Stimulated activated naive CD8-positive, alpha-beta T cell treated with anti-CD3 and anti-CD28 coated beads, Interleukin-15, Interleukin-2, amounts not matched to agents 100 ng/mL and 50 ng/mL, for 24 hours (primary cell): ENCODE measurements around the gene WDR86.

Experiments used
- H3K27ac Mint-ChIP-seq: one replicate; pipeline ENCODE4 v1.8.0; 2021; ENCODE audit warnings: mild to moderate bottlenecking, mixed read lengths
- H3K27me3 Mint-ChIP-seq: one replicate; pipeline ENCODE4 v1.8.0; 2021; ENCODE audit warnings: mixed read lengths
- H3K36me3 Mint-ChIP-seq: one replicate; pipeline ENCODE4 v1.8.0; 2021; ENCODE audit warnings: low read depth, mixed read lengths
- H3K4me1 Mint-ChIP-seq: one replicate; pipeline ENCODE4 v1.8.0; 2021; ENCODE audit warnings: low read depth, mixed read lengths
- H3K4me3 Mint-ChIP-seq: one replicate; pipeline ENCODE4 v1.8.0; 2021; ENCODE audit warnings: mild to moderate bottlenecking, mixed read lengths
- H3K9me3 Mint-ChIP-seq: one replicate; pipeline ENCODE4 v1.8.0; 2021; ENCODE audit warnings: mixed read lengths

The WDR86 gene

DNA sequence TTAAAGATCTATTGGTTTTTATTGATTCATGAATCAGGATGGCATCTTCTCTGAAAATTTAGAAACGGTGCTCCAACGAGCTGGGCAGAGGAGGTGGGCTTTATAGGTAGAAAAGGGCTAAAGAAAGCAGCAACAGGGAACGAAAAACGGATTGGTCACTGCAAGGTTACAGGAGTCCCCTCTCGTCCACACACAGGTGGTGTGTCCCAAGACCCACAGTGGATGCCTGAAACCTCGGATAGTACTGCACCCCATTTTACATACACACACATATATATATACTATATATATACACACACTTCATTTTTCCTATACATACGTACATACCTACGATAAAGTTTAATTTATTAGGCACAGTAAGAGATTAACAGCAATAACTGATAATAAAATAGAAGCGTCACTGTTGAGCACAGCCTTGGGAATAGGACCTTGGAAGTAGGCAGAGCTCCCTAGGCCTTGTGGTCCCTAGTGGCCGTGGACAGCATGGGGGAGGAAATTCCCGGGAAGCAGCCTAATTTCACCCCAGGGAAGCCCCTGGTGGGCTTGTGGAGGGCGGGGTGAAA is 69.0 kb downstream of the WDR86 start:
- H3K36me3 Mint-ChIP-seq = peaks cover 7% of the 10 kb centered on the region

GRCh38 chr7:151339651-151340382 is 70.0 kb downstream of the WDR86 start:
- Mint-ChIP-seq H3K27me3 (no peaks in the 10 kb centered on the region), H3K4me3 (peak overlapping the region; percentile 44), H3K36me3 (no peaks in the 10 kb centered on the region), H3K27ac (peak overlapping the region; percentile 87), H3K4me1 (peaks cover 50% of the 10 kb centered on the region), H3K9me3 (peaks cover 4% of the 10 kb centered on the region)

More for the DNA sequence above, 69.0 kb downstream of the WDR86 start:
- Mint-ChIP-seq H3K27ac (peak overlapping the region; percentile 87), H3K27me3 (no peaks in the 10 kb centered on the region), H3K4me1 (peaks cover 50% of the 10 kb centered on the region), H3K4me3 (peak overlapping the region; percentile 86), H3K9me3 (peaks cover 4% of the 10 kb centered on the region)

- Mint-ChIP-seq H3K4me1 (peaks cover 49% of the 10 kb centered on the region), H3K4me3 (no peak overlapping the region)
Measured at GRCh38 chr7:151338809-151339208, 71.0 kb downstream of the WDR86 start.

GRCh38 chr7:151337346-151337745 is 72.5 kb downstream of the WDR86 start:
- Mint-ChIP-seq H3K9me3 (peaks cover 4% of the 10 kb centered on the region), H3K36me3 (no peaks in the 10 kb centered on the region), H3K27ac (no peak overlapping the region), H3K4me3 (no peak overlapping the region), H3K4me1 (peaks cover 38% of the 10 kb centered on the region), H3K27me3 (no peaks in the 10 kb centered on the region)

More at GRCh38 chr7:151338809-151339208, 71.0 kb downstream of the WDR86 start:
- Mint-ChIP-seq H3K9me3 (peaks cover 4% of the 10 kb centered on the region), H3K27ac (no peak overlapping the region), H3K27me3 (no peaks in the 10 kb centered on the region), H3K36me3 (no peaks in the 10 kb centered on the region)

DNA sequence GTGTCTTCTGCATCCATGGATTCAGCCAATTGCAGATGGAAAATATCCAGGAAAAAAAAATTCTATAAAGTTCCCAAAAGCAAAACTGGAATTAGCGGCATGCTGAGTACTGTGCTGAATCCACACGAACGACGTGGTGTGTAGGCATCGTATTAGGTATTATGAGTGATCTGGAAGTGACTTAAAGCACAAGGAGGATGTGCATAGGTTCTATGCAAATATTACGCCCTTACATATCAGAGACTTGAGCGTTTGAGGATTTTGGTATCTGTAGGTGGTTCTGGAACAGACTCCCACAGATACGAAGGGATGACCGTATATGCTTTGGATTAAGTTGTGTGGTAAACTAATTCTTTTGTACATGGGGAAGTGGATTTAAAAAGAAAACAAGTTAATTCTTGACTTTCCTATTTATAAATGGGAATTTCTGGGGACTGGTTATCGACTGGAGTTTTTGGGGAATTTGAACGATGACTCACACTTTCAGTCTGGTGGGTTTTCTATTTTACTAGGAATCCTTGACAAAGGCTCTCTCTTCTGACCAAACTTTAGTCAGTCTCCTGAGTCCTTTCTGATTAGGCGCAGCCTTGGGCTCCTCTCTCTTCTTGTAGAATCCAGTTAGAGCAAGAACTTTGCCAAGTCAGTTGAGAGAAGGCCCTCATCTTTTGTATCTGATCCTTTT is 73.7 kb downstream of the WDR86 start:
- H3K36me3 Mint-ChIP-seq = no peaks in the 10 kb centered on the region
- peaks cover 4% of the 10 kb centered on the region for H3K9me3 Mint-ChIP-seq
- peaks cover 38% of the 10 kb centered on the region for H3K4me1 Mint-ChIP-seq
- no peak overlapping the region for H3K4me3 Mint-ChIP-seq
- no peaks in the 10 kb centered on the region for H3K27me3 Mint-ChIP-seq
- peak overlapping the region; percentile 50 for H3K27ac Mint-ChIP-seq

DNA sequence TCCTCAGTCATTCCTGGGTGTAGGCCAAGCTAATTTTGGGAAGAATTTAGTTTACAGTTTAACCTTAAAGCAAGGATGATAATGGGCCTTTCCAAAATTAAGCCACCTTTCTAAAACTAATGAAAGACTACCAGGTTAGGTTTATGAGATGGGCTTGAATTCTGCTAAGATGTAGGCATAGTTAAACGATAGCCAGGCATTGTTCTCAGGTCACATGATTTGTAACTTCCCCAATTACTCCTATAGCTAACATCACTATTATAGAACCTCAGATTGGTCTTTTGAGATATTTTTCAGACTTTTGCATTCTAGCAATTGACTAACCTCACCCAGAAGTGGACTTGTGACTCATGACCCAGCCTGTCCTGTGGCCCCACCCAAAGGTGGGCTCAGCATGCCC is 75.2 kb downstream of the WDR86 start:
- H3K4me1 Mint-ChIP-seq = peaks cover 26% of the 10 kb centered on the region
- H3K36me3 Mint-ChIP-seq = no peaks in the 10 kb centered on the region
- no peak overlapping the region for H3K27ac Mint-ChIP-seq
- H3K4me3 Mint-ChIP-seq = no peak overlapping the region
- H3K9me3 Mint-ChIP-seq = no peaks in the 10 kb centered on the region
- no peaks in the 10 kb centered on the region for H3K27me3 Mint-ChIP-seq
